GM19328 (cell line): ENCODE results near the gene VWA5B1.

Experiments used
- ATAC-seq: cut with Tn5 transposase; IDR thresholded peaks from one replicate; pipeline ENCODE4 v1.9.1; 2021; ENCODE audit warnings: mild to moderate bottlenecking, moderate library complexity; ENCODE audit not compliant: unreplicated experiment

VWA5B1 gene

GRCh38 chr1:20347699-20348098 lies 57.0 kb downstream of the VWA5B1 start:
- ATAC-seq: no peak

DNA sequence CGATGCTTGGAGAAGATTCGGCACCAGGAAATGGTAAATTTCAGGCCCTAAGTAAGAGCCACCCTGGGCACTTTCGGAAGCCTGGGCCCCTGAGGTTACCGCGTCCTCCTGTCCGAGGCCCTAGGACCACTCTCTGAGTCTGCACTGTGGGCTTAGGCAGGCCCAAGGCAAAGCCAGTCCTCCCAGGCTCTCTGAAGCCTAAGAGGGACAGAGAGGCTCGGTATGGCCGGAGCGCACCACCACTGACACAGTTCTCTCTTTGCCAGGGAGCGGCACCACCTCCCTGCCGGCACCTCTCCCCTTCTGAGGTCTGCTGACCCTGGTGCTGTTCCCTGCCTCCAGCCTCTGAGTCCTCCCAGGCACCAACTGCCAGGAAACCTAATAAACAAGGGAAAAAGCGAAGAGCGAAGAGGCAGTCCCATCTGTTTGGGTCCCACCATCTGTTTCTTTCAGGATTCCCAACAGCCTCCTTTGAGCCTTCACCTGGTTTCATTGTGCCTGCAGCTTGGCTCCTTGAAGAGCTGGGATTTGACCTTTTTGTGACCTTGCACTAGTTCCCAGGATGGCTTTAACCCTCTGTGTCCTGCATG lies 57.7 kb downstream of the VWA5B1 start:
- ATAC-seq: no peak

GRCh38 chr1:20349561-20349960 lies 58.9 kb downstream of the VWA5B1 start:
- no peak for ATAC-seq

GRCh38 chr1:20349971-20350370 lies 59.3 kb downstream of the VWA5B1 start:
- ATAC-seq: no peak

GRCh38 chr1:20350421-20350820 lies 59.7 kb downstream of the VWA5B1 start:
- ATAC-seq: no peak

GRCh38 chr1:20351911-20352701 lies 61.4 kb downstream of the VWA5B1 start:
- ATAC-seq: no peak

DNA sequence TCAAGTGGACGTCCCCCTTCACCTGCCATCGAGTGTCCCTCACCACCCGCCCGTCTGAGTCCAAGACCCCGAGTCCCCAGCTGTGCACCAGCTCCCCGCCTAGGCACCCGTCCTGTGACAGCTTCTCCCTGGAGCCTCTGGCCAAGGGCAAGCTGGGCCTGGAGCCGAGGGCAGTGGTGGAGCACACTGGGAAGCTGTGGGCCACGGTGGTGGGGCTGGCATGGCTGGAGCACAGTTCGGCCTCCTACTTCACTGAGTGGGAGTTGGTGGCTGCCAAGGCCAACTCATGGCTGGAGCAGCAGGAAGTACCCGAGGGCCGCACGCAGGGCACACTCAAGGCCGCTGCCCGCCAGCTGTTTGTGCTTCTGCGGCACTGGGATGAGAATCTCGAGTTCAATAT lies 63.2 kb downstream of the VWA5B1 start:
- no peak for ATAC-seq

- no peak for ATAC-seq
Observed at GRCh38 chr1:20354610-20355009, 63.9 kb downstream of the VWA5B1 start.

DNA sequence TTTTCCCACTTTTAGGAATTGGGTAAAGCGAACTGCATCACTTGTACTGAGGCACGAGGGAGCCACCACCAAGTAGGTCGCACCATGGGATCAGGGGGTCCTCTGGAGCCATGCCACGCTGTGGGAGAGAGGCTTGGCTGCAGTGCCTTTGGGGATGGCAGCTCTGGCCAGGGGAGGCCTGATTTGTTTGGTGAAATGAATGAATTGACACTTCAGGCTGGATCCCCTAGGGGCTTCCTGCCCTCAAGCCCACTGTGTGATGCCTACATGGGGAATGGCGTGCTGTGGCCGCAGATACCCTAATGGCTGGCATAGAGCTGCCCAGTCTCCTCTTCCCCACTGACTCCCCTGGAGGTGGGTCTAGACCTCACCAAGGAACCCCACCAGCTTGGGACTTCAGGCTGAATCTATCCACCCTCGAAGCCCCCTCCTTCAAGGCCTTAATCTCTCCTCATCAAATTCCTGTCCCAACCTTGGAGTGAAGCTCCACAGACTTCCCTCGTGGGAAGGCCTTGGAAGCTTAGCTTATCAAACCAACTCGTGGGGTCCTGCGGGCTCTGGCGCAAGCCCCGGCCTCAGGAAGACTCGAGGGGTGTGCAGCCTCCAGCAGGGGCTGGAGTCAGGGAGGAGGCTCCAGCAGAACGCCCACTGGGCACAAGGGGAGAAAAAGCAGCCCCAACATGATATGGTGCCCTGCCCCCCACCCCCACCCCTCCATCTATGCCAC lies 64.6 kb downstream of the VWA5B1 start:
- no peak for ATAC-seq

- ATAC-seq: no peak
Observed at GRCh38 chr1:20355828-20356735, 65.4 kb downstream of the VWA5B1 start.

DNA sequence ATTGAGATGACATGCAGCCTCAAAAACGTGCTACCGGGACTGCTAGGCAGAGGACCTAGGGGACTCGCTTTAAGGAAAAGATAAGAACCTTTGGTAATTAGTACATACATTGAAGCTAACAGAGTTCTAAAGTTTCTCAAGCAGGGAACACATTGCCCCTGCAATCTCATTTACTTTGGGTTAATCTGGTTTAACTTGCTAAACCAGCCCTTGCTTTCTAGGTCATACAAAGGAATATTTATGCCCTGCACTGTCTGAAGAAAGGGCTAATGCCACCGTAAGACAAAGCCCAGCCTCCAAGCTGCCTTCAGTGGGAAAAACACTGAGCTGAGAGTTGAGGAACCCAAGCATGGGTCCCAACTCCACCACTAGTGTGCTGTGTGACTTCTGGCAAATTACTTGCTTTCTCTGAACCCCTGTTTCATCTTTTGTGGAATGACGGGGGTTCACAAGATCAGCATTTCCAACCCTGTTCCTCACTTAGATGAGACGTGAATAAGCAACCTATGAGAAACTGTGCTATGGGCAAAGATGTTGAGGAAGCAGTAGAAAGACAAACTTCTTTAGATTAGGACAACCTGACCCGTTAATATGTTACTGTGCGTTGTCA lies 66.3 kb downstream of the VWA5B1 start:
- ATAC-seq: no peak

GRCh38 chr1:20357796-20358195 lies 67.1 kb downstream of the VWA5B1 start:
- no peak for ATAC-seq

- ATAC-seq: no peak
Observed at GRCh38 chr1:20358761-20359263, 68.1 kb downstream of the VWA5B1 start.

DNA sequence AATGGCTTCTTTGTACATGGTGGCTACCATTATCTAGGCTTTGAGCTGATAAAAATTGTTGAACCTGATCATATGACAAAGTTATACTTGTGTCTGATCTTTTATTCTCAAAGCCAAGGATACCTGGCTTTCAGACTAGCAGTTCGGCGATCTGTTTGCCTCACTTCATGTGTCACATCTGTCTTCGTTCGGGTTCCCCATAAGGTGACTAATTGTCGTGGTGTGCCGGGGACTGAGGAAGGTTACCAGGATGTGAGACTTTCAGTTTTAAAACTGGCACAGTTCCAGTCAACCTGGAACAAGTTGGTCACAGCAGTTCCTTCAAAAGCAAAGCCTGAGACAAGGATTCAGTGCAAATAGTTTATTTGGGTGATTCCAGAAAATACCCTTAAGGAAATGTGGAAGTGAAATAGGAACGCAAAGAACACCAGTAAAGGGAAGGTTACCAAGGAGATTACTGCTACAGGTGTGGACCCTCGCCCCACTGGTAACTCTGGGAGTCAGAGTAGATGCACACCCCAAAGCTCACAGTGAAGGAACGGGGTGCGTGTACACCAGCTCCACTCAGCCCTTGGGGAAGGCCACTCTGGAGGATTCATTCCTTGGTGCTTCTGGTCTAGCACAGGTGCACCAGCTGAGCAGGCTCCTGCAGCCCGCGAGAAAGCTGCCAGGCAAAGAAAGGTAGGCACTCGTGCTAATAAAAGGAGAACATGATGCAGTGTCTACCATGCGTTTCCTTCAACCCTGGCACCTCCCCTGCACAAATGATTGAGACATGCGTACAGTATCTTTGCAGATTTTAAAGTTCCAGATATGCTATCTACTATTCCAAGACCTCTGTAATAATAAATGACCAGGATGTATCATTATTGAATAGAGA lies 69.0 kb downstream of the VWA5B1 start:
- ATAC-seq: no peak

DNA sequence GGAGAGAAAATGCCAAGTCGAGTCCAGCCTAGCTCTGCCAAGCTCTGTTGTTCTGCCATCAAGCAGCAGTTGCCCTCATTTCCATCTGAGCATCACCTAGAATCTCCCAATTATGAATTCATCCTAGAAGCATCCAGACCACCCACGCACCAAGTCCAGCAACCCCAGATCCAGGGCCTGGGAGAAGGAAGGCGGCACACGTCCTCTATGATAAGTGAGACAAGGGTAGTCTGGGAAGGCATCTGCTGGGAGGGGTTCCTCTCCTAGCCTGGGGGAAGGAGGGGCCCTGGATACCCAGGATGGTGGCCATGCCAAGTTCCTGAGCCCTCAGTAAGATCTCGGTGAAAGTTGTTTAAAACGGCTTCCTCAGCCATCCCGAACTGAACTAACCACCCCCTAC lies 70.7 kb downstream of the VWA5B1 start:
- no peak for ATAC-seq

DNA sequence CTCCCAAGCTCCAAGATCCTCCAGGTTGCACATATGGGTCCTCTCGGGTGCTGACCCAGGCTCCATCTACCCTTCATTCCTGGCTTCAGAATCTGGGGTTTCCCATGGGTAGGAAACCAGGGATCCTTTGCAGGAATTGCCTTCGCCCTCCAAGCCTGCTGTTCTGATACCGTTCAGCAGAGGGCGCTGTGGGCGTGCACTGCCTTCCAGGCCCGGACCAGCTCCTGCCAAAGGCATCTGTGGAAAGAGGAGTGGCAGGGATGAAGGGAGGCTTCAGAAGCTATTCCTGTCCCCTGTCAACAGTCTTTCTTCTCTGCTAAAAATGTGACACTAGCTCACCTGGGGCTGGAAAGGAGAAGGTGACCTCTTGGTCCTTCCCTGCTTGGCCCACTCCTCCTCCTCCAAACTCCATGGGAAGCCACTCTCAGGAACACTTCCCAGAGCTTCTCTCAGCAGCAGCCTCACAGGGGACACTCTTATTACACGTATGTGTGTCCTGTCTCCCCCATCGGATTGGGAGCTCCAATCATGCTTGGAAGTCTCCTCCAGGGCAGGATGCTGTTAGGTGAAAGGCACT lies 71.2 kb downstream of the VWA5B1 start:
- no peak for ATAC-seq

DNA sequence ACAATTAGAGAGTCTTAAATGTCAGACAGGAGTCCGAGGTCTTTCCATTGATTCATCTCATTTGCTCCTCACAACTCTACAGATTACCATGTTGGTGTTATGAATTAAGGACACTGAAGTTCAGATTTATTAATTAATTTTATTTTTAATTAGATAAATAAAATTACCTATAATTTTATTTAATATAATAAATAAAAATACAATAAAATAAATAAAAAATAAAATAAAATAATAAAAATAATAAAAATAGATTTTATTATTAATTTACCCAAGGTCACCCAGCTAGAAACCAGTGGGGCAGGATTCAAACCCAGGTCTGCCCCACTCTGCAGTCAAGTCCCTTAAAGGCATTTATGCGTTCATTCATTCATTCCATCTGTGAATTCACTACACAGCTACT lies 72.2 kb downstream of the VWA5B1 start:
- ATAC-seq: no peak

- no peak for ATAC-seq
Observed at GRCh38 chr1:20365421-20366055, 74.9 kb downstream of the VWA5B1 start.

DNA sequence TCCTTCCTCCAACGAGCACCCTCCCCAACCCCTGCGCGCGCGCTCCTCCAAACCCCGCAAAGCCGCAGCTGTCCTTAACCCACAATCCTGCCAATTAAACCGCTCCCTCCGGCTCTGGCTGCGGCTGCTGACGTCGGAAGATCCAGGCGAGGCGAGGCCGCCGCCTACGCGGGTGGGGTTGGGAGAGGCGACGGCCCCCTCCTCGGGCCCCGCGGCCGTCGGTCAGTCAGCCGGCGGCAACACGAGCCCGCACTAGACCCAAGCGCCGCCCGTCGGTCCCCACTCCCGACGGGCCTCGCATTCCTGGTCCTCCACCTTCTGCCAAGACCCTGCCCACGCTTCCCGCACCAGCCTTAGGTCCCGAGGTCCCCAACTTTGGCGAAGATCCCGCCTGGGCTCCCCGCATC lies 75.4 kb downstream of the VWA5B1 start:
- ATAC-seq: no peak
